GM10266 (cell line): ENCODE measurements around the gene VPS8.
"Not testable (repeated sequence)": the region's sequence is repeated elsewhere in the genome, so short reads cannot be mapped to it uniquely, and the experiment has no call there.

ENCODE experiments used
- DNase-seq: peaks from one replicate; pipeline ENCODE4 v3.0.0; 2012; ENCODE audit errors: extremely low spot score
- TF ChIP-seq, protein P1 (sequence below): IDR thresholded peaks from 2 replicates; pipeline ENCODE4 v1.5.1; 2012; ENCODE audit warnings: mild to moderate bottlenecking, low read depth; ENCODE audit not compliant: control insufficient read depth, insufficient read depth; ENCODE audit errors: missing control alignments

Gene VPS8

DNA sequence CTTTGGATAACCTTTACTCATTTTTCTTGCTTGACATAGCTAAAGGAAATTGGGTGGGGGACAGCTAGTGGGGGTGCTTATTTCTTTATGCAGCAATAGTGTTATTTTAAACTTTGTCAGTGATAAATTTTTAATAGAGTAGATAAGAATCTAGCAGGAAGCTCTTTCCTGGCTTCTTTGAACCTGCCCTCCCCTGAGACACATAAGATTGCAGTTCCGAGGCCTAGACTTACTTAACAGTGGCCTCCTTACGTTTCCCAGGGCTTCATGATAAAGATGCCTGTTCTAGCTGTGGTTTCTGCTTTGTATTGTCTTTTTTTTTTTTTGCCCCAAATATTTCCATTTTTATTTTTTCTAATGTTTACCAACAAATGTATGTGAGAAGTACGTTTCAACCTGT lies 170.1 kb downstream of the VPS8 start:
- no peak for DNase-seq
- TF ChIP-seq, protein P1, sequence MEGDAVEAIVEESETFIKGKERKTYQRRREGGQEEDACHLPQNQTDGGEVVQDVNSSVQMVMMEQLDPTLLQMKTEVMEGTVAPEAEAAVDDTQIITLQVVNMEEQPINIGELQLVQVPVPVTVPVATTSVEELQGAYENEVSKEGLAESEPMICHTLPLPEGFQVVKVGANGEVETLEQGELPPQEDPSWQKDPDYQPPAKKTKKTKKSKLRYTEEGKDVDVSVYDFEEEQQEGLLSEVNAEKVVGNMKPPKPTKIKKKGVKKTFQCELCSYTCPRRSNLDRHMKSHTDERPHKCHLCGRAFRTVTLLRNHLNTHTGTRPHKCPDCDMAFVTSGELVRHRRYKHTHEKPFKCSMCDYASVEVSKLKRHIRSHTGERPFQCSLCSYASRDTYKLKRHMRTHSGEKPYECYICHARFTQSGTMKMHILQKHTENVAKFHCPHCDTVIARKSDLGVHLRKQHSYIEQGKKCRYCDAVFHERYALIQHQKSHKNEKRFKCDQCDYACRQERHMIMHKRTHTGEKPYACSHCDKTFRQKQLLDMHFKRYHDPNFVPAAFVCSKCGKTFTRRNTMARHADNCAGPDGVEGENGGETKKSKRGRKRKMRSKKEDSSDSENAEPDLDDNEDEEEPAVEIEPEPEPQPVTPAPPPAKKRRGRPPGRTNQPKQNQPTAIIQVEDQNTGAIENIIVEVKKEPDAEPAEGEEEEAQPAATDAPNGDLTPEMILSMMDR = no peak

DNA sequence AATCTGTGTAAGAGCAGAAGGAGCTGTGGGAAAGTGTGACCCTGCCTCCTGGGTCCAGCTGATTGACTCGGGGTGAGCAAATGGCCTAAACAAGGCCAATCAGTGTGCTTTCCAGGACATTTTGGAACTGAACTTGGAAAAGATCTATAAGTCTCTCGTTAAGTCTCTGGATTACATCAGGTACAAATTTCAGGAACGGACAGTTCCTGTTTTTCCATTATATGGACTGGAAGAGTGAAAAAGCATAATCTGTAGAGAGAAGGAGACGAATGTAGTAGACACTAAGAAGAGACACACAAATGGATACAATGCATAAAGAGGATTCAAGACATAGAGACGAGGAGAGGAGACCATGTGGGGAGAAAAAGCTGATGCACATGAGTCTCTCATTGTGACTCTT lies 173.6 kb downstream of the VPS8 start:
- DNase-seq = no peak
- TF ChIP-seq, protein P1 = no peak

GRCh38 chr3:184986366-184986889 lies 174.5 kb downstream of the VPS8 start:
- TF ChIP-seq, protein P1 = no peak
- no peak for DNase-seq

DNA sequence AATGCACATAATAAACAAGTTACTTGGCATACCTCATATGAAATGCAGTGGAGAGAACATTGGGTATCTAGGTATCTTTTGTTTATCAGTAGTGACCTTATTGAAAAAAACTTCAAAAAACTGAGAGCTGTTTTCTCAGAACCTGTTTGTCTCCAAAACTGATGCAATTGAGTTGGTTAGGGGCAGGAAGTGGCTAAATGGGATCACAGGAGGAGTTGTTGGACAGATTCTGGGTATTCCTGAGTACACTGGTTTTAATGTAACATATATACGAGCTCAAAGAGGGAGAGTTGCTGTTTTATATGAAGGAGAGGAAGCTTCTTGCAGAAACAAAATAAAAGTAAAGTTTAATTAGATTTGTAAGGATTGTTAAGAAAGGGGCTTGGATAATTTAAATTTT lies 181.4 kb downstream of the VPS8 start:
- no peak for DNase-seq

DNA sequence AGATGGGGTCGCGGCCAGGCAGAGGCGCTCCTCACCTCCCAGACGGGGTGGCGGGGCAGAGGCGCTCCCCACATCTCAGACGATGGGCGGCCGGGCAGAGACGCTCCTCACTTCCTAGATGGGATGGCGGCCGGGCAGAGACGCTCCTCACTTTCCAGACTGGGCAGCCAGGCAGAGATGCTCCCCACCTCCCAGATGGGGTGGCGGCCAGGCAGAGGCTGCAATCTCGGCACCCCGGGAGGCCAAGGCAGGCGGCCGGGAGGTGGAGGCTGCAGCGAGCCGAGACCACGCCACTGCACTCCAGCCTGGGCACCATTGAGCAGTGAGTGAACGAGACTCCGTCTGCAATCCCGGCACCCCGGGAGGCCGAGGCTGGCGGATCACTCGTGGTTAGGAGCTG lies 191.9 kb downstream of the VPS8 start:
- DNase-seq = not testable (repeated sequence)

More for the DNA sequence above, 181.4 kb downstream of the VPS8 start:
- TF ChIP-seq, protein P1 = no peak

- no peak for DNase-seq
- TF ChIP-seq, protein P1 = no peak
Measured at GRCh38 chr3:185009650-185010049, 197.7 kb downstream of the VPS8 start.

GRCh38 chr3:185017584-185017983 lies 205.6 kb downstream of the VPS8 start:
- DNase-seq = not testable (repeated sequence)

DNA sequence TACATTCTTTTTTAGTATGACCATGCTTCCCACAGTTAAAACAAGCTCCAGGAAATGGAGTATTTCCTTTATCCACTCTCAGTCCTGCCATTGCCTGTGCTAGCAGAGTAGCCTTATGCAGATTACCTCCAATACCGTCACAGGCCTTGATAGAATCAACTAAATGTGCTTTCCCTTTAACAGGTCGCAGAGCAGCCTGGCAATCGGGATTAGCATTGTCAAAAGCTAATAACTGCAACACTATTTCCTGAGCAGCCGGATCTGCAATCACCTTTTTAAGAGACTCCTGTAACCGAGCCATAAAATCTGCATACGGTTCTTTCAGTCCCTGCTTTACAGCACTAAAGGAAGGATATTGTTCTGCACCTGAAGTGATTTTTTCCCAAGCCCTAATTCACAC lies 206.0 kb downstream of the VPS8 start:
- not testable (repeated sequence) for DNase-seq

- TF ChIP-seq, protein P1 = no peak
Measured at GRCh38 chr3:185021256-185021655, 209.3 kb downstream of the VPS8 start.

More at GRCh38 chr3:185021256-185021655, 209.3 kb downstream of the VPS8 start:
- no peak for DNase-seq
